IMR-90 (cell line): ENCODE measurements around the gene MRM2. TPM values are rescaled to one million over a fixed set of nuclear protein-coding genes. Genes with fewer than 3 reads are reported as not detected.

ENCODE experiments used
- ATAC-seq: fragments of 200-7000 bp; cut with Tn5 transposase; 2 replicates; pipeline ENCODE4 v1.9.1; 2020; ENCODE audit warnings: low read depth, mild to moderate bottlenecking, moderate library complexity
- BruUV-seq: library from RNA; stranded (reverse); fragments of 400-500 nt; replicated peaks from 2 replicates; lab custom pipeline; 2021; lab: Mats Ljungman, UMichigan
- CTCF ChIA-PET: fragments of 300-600 bp; formaldehyde crosslinking; extraction: SDS; loops from one replicate; lab custom pipeline; 2021; ENCODE audit warnings: antibody characterized with exemption; lab: Yijun Ruan, JAX
- POLR2A ChIA-PET: fragments of 300-600 bp; sonication (Branson Sonifier 250); formaldehyde crosslinking; loops from one replicate; lab custom pipeline; 2022; ENCODE audit warnings: antibody characterized with exemption; ENCODE audit not compliant: unreplicated experiment; lab: Charles Lee
- DNase-seq: peaks from one replicate; pipeline ENCODE4 v3.0.0; 2013
- H2AFZ ChIP-seq: replicated peaks from 2 replicates; pipeline ENCODE3; 2013; ENCODE audit warnings: low read length, mild to moderate bottlenecking; ENCODE audit not compliant: poor library complexity
- H2AK5ac ChIP-seq: 2 replicates; pipeline ENCODE4 v1.6.1; 2013; ENCODE audit warnings: low read depth, low read length, inconsistent platforms
- H2AK9ac ChIP-seq: replicated peaks from 2 replicates; pipeline ENCODE3; 2013; ENCODE audit warnings: mild to moderate bottlenecking, low read depth, low read length, moderate library complexity; ENCODE audit not compliant: poor library complexity
- H2BK120ac ChIP-seq: 2 replicates; pipeline ENCODE4 v1.6.1; 2013; ENCODE audit warnings: low read depth, low read length, inconsistent platforms
- H2BK15ac ChIP-seq: 3 replicates; pipeline ENCODE4 v1.6.1; 2013; ENCODE audit warnings: low read depth, low read length, inconsistent platforms
- H2BK20ac ChIP-seq: 2 replicates; pipeline ENCODE4 v1.6.1; 2013; ENCODE audit warnings: low read depth, mild to moderate bottlenecking, inconsistent platforms, low read length, moderate library complexity
- H2BK5ac ChIP-seq: 2 replicates; pipeline ENCODE4 v1.6.1; 2013; ENCODE audit warnings: mild to moderate bottlenecking, low read depth, low read length, inconsistent platforms; ENCODE audit not compliant: poor library complexity, severe bottlenecking
- H3K14ac ChIP-seq: replicated peaks from 2 replicates; pipeline ENCODE4 v1.6.1; 2013; ENCODE audit warnings: low read depth, low read length, inconsistent platforms
- H3K18ac ChIP-seq: 2 replicates; pipeline ENCODE4 v1.6.1; 2013; ENCODE audit warnings: low read depth, low read length, control low read depth
- H3K23ac ChIP-seq: 2 replicates; pipeline ENCODE4 v1.6.1; 2013; ENCODE audit warnings: low read depth, low read length, inconsistent platforms
- H3K27ac ChIP-seq: 2 replicates; pipeline ENCODE4 v1.5.1; 2013; ENCODE audit warnings: mild to moderate bottlenecking, control low read depth, low read length; ENCODE audit not compliant: insufficient read depth
- H3K27me3 ChIP-seq: 2 replicates; pipeline ENCODE4 v1.6.1; 2013; ENCODE audit warnings: low read length; ENCODE audit not compliant: control insufficient read depth, insufficient read depth
- H3K36me3 ChIP-seq: 2 replicates; pipeline ENCODE4 v1.6.1; 2013; ENCODE audit warnings: low read length, mixed read lengths; ENCODE audit not compliant: control insufficient read depth, insufficient read depth
- H3K4ac ChIP-seq: 2 replicates; pipeline ENCODE4 v1.6.1; 2013; ENCODE audit warnings: low read depth, low read length, inconsistent platforms
- H3K4me1 ChIP-seq: 2 replicates; pipeline ENCODE4 v1.6.1; 2013; ENCODE audit warnings: low read length, mixed read lengths; ENCODE audit not compliant: control insufficient read depth, insufficient read depth
- H3K4me2 ChIP-seq: 2 replicates; pipeline ENCODE4 v1.6.1; 2013; ENCODE audit warnings: low read depth, mild to moderate bottlenecking, control low read depth, low read length, moderate library complexity
- H3K4me3 ChIP-seq: 2 replicates; pipeline ENCODE4 v1.5.1; 2013; ENCODE audit warnings: low read depth, mild to moderate bottlenecking, control low read depth, low read length, moderate library complexity; ENCODE audit not compliant: insufficient read depth
- H3K56ac ChIP-seq: 2 replicates; pipeline ENCODE4 v1.6.1; 2013; ENCODE audit warnings: low read length, inconsistent platforms; ENCODE audit not compliant: insufficient read depth; ENCODE audit errors: extremely low read depth
- H3K79me1 ChIP-seq, 2 experiments: 2 replicates each; pipeline ENCODE4 v1.6.1; 2013; ENCODE audit warnings: low read length in 2 of 2, inconsistent platforms in 1 of 2, low read depth in 1 of 2
- H3K9ac ChIP-seq: 2 replicates; pipeline ENCODE4 v1.6.1; 2013; ENCODE audit warnings: low read depth, low read length, control low read depth
- H3K9me1 ChIP-seq: 2 replicates; pipeline ENCODE4 v1.6.1; 2013; ENCODE audit warnings: low read length, inconsistent platforms; ENCODE audit not compliant: insufficient read depth
- H3K9me3 ChIP-seq: 2 replicates; pipeline ENCODE4 v1.6.1; 2013; ENCODE audit warnings: low read length; ENCODE audit not compliant: control insufficient read depth, insufficient read depth
- H4K20me1 ChIP-seq: 2 replicates; pipeline ENCODE4 v1.6.1; 2013; ENCODE audit warnings: low read length, inconsistent platforms; ENCODE audit not compliant: insufficient read depth
- H4K5ac ChIP-seq: 2 replicates; pipeline ENCODE4 v1.6.1; 2013; ENCODE audit warnings: mild to moderate bottlenecking, low read depth, low read length, control low read depth
- H4K8ac ChIP-seq, 2 experiments: 2 replicates each; pipeline ENCODE4 v1.6.1; 2013; ENCODE audit warnings: low read depth in 2 of 2, low read length in 2 of 2, control low read depth in 1 of 2, inconsistent platforms in 1 of 2
- H4K91ac ChIP-seq: 2 replicates; pipeline ENCODE4 v1.6.1; 2013; ENCODE audit warnings: low read depth, low read length, inconsistent platforms; ENCODE audit not compliant: insufficient read depth
- BHLHE40 ChIP-seq: fragments of 150-350 bp; IDR thresholded peaks from 2 replicates; pipeline ENCODE4 v1.6.1; 2016; ENCODE audit warnings: mild to moderate bottlenecking, low read depth, low read length
- FOS ChIP-seq: fragments of 150-350 bp; IDR thresholded peaks from 2 replicates; pipeline ENCODE4 v1.6.1; 2016; ENCODE audit warnings: low read depth, low read length
- NFE2L2 ChIP-seq: fragments of 150-350 bp; IDR thresholded peaks from 2 replicates; pipeline ENCODE4 v1.6.1; 2016; ENCODE audit warnings: low read depth, mild to moderate bottlenecking, low read length
- POLR2A ChIP-seq: IDR thresholded peaks from 2 replicates; pipeline ENCODE4 v1.6.1; 2012; ENCODE audit warnings: mild to moderate bottlenecking, low read depth, low read length
- RAD21 ChIP-seq: IDR thresholded peaks from 2 replicates; pipeline ENCODE4 v1.6.1; 2012; ENCODE audit warnings: low read length, improper control_type of control experiment
- WGBS, 2 experiments: methylation state at CpG; one replicate each; pipeline versions ENCODE4 v1.1.5 to v1.1.7; 2013; ENCODE audit warnings: missing lambda C conversion rate in 2 of 2; ENCODE audit not compliant: insufficient read length in 1 of 2; ENCODE audit errors: extremely low coverage in 2 of 2; 5-methylcytosine and 5-hydroxymethylcytosine counted together
- dilution Hi-C: fragments of 300-500 bp; cut with HindIII; formaldehyde crosslinking; loops from one replicate; pipeline ENCODE4 v1.14.3; 2018; ENCODE audit warnings: low sequenced_read_pairs; ENCODE audit not compliant: unreplicated experiment
- in situ Hi-C: fragments of 300-500 bp; cut with MboI; formaldehyde crosslinking; loops from 3 replicates; pipeline ENCODE4 v1.14.3; 2019; ENCODE audit warnings: low sequenced_read_pairs, inconsistent platforms, mixed read lengths
- intact Hi-C: fragments of 100-400 bp; cut with micrococcal nuclease; formaldehyde crosslinking; loops from 2 replicates; pipeline ENCODE4 v1.10.0; 2022
- polyA plus RNA-seq, 3 experiments: library from polyadenylated mRNA; depleted of rRNA; stranded (reverse); fragments of >200 nt; gene quantifications; 2 replicates each; pipeline ENCODE4 v1.2.3, GENCODE V29; 2012; ENCODE audit warnings: low replicate concordance in 1 of 3
- total RNA-seq: library from RNA; depleted of rRNA; stranded (reverse); fragments of >200 nt; gene quantifications from 2 replicates; pipeline ENCODE4 v1.2.3, GENCODE V29; 2012
- TF ChIP-seq, protein P1 (sequence below): conservative IDR thresholded peaks from 2 replicates; pipeline ENCODE4 v1.5.1; 2012; ENCODE audit warnings: mild to moderate bottlenecking, low read depth, low read length, improper control_type of control experiment

The MRM2 gene
- total and polyA plus RNA-seq, 2 of the 4 experiments (the other 2 are of a cell fraction), result 19.1 to 23.8 TPM

DNA sequence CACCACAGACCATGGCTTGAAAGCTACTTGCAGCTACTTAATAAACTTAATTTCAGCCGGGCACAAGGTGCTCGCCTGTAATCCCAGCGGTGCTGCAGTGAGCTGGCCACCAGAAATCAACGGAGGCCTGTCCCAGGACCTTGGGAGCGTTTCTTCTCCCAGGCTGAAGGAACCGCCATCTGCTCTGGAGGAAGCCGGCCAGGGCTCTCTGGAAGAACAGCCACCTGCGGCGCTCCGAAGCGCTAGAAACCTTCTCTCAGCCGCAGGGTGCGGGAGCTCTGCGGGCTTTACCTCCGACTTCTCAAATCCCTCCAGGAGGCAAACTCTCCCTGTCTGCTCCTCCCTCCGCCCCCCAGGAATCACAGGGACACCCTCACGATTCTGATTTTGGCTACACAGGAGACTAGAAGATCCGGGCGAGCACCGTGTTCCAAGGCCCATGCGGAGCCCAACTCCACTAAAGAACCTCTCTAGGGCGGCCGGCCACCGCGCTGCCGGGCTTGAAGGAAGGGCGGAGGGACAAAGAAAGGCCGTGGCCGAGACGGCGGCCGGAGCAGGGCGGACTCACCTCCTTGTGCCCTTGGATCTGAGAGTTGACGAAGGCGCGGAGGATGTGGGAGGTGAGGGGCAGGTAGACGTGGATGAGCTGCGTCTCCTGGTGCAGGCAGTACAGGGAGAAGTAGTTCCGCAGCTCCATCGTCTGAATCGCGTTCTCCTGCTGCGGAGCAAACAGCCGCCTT, 14.5 kb upstream of the MRM2 start:
- intact Hi-C loops (no loop called here), dilution Hi-C loops (no loop called here), in situ Hi-C loops (no loop called here)
- H3K36me3 ChIP-seq, result peaks cover 25% of the 10 kb centered on the region
- H3K27me3 ChIP-seq, result no peaks in the 10 kb centered on the region
- no peak for TF ChIP-seq POLR2A
- TF ChIP-seq FOS, result no peak
- no peak for TF ChIP-seq BHLHE40
- TF ChIP-seq, protein P1, sequence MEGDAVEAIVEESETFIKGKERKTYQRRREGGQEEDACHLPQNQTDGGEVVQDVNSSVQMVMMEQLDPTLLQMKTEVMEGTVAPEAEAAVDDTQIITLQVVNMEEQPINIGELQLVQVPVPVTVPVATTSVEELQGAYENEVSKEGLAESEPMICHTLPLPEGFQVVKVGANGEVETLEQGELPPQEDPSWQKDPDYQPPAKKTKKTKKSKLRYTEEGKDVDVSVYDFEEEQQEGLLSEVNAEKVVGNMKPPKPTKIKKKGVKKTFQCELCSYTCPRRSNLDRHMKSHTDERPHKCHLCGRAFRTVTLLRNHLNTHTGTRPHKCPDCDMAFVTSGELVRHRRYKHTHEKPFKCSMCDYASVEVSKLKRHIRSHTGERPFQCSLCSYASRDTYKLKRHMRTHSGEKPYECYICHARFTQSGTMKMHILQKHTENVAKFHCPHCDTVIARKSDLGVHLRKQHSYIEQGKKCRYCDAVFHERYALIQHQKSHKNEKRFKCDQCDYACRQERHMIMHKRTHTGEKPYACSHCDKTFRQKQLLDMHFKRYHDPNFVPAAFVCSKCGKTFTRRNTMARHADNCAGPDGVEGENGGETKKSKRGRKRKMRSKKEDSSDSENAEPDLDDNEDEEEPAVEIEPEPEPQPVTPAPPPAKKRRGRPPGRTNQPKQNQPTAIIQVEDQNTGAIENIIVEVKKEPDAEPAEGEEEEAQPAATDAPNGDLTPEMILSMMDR, result no peak
- no peak for TF ChIP-seq NFE2L2
- TF ChIP-seq RAD21, result no peak
- no peak overlapping the region for H2AK5ac ChIP-seq
- no peak overlapping the region for H3K4ac ChIP-seq
- no peaks in the 10 kb centered on the region for H3K9me3 ChIP-seq
- no peak overlapping the region for H3K4me2 ChIP-seq
- H3K27ac ChIP-seq, result no peak overlapping the region
- no peak for DNase-seq
- WGBS, 2 experiments, result 88% methylated on average over 13 of the region's 44 CpGs; no CpG with 5 or more reads in 1 of the 2 experiments
- peaks cover 7% of the 10 kb centered on the region; the same call in 1 of the 2 replicates for H4K20me1 ChIP-seq
- no peak overlapping the region for H2BK5ac ChIP-seq
- CTCF ChIA-PET, result no interaction called here
- no peak overlapping the region for H3K9ac ChIP-seq
- ATAC-seq, result no peak
- no peak overlapping the region for H3K56ac ChIP-seq
- H4K8ac ChIP-seq, result no peak overlapping the region
- BruUV-seq, result no TSS peak
- H2AK9ac ChIP-seq, result peak overlapping the region; percentile 13
- H3K14ac ChIP-seq, result no peak overlapping the region
- H4K5ac ChIP-seq, result no peak overlapping the region
- H2BK15ac ChIP-seq, result no peak overlapping the region
- no peak overlapping the region for H3K23ac ChIP-seq
- no peak overlapping the region for H3K4me3 ChIP-seq
- POLR2A ChIA-PET, result no interaction called here
- no peak overlapping the region for H2BK120ac ChIP-seq
- H3K9me1 ChIP-seq, result 0 out of 2 replicates have a peak, but pooled peaks cover 3% of the 10 kb centered on the region
- H4K91ac ChIP-seq, result no peak overlapping the region
- H3K4me1 ChIP-seq, result no peaks in the 10 kb centered on the region
- no peak overlapping the region for H2AFZ ChIP-seq
- H3K79me1 ChIP-seq, result 0 out of 4 replicates have a peak, but pooled peaks cover 0 to 14% of the 10 kb centered on the region in 2 experiments
- no peak overlapping the region for H2BK20ac ChIP-seq
- H3K18ac ChIP-seq, result no peak overlapping the region
